A673 (cell line): ENCODE data around the gene CYSRT1. TPM values are rescaled to one million over a fixed set of nuclear protein-coding genes. Genes with fewer than 3 reads are reported as not detected.

Experiments used
- BruUV-seq: library from RNA; stranded (reverse); fragments of 400-500 nt; replicated peaks from 2 replicates; lab custom pipeline; 2021; lab: Mats Ljungman, UMichigan
- CTCF ChIA-PET: fragments of 300-600 bp; sonication (Branson Sonifier 250); formaldehyde crosslinking; loops from one replicate; lab custom pipeline; 2022; ENCODE audit warnings: antibody characterized with exemption; lab: Charles Lee
- POLR2A ChIA-PET: fragments of 300-600 bp; sonication (Branson Sonifier 250); formaldehyde crosslinking; loops from one replicate; lab custom pipeline; 2022; ENCODE audit warnings: antibody characterized with exemption; ENCODE audit not compliant: low non-redundant PET; lab: Charles Lee
- DNase-seq: peaks from one replicate; pipeline ENCODE4 v3.0.0-alpha.2; 2015; ENCODE audit warnings: low spot score
- H3K27ac ChIP-seq: fragments of 200-600 bp; sonication (generic); 2 replicates; pipeline ENCODE4 v1.5.1; 2016; ENCODE audit warnings: mixed run types, low read depth, mild to moderate bottlenecking, mixed read lengths, antibody characterized with exemption, low read length; ENCODE audit not compliant: poor library complexity, severe bottlenecking
- H3K27me3 ChIP-seq: fragments of 200-600 bp; sonication (generic); replicated peaks from 2 replicates; pipeline ENCODE4 v1.6.1; 2017; ENCODE audit warnings: mixed run types, low read depth, mild to moderate bottlenecking, mixed read lengths, antibody characterized with exemption, low read length; ENCODE audit not compliant: insufficient read depth, poor library complexity
- H3K36me3 ChIP-seq: fragments of 200-600 bp; sonication (generic); 2 replicates; pipeline ENCODE4 v1.6.1; 2016; ENCODE audit warnings: mixed run types, mild to moderate bottlenecking, mixed read lengths, antibody characterized with exemption, low read length; ENCODE audit not compliant: insufficient read depth, poor library complexity, severe bottlenecking
- H3K4me1 ChIP-seq: fragments of 200-600 bp; sonication (generic); 2 replicates; pipeline ENCODE4 v1.6.1; 2017; ENCODE audit warnings: mixed run types, mild to moderate bottlenecking, mixed read lengths, antibody characterized with exemption, low read length; ENCODE audit not compliant: insufficient read depth, poor library complexity, severe bottlenecking
- H3K4me3 ChIP-seq: fragments of 200-600 bp; sonication (generic); 2 replicates; pipeline ENCODE4 v1.5.1; 2016; ENCODE audit warnings: low read depth, mixed run types, mild to moderate bottlenecking, mixed read lengths, low read length; ENCODE audit not compliant: poor library complexity, severe bottlenecking
- H3K9me3 ChIP-seq: fragments of 200-600 bp; sonication (generic); 2 replicates; pipeline ENCODE4 v1.6.1; 2016; ENCODE audit warnings: mixed run types, low read depth, mild to moderate bottlenecking, mixed read lengths, antibody characterized with exemption, low read length; ENCODE audit not compliant: poor library complexity, severe bottlenecking
- EZH2 ChIP-seq: fragments of 200-600 bp; sonication (generic); IDR thresholded peaks from 2 replicates; pipeline ENCODE4 v1.6.1; 2017; ENCODE audit warnings: borderline replicate concordance, low read depth, mild to moderate bottlenecking, mixed read lengths, antibody characterized with exemption, low read length; ENCODE audit not compliant: poor library complexity, severe bottlenecking
- intact Hi-C: fragments of 100-400 bp; cut with micrococcal nuclease; formaldehyde crosslinking; loops from one replicate; pipeline ENCODE4 v1.10.0; 2022; ENCODE audit not compliant: unreplicated experiment
- total RNA-seq: library from RNA; stranded (reverse); gene quantifications from 2 replicates; pipeline ENCODE4 v1.2.3, GENCODE V29; 2021
- TF ChIP-seq, protein P1 (sequence below): fragments of 300-800, 200-600 bp; sonication (generic); conservative IDR thresholded peaks from 2 replicates; pipeline ENCODE4 v1.5.1; 2017; ENCODE audit warnings: low read depth, mild to moderate bottlenecking, antibody characterized with exemption, low read length, moderate library complexity, mixed read lengths

CYSRT1 gene
- total RNA-seq, 1 experiment from 2014 or later = 0.37 TPM

DNA sequence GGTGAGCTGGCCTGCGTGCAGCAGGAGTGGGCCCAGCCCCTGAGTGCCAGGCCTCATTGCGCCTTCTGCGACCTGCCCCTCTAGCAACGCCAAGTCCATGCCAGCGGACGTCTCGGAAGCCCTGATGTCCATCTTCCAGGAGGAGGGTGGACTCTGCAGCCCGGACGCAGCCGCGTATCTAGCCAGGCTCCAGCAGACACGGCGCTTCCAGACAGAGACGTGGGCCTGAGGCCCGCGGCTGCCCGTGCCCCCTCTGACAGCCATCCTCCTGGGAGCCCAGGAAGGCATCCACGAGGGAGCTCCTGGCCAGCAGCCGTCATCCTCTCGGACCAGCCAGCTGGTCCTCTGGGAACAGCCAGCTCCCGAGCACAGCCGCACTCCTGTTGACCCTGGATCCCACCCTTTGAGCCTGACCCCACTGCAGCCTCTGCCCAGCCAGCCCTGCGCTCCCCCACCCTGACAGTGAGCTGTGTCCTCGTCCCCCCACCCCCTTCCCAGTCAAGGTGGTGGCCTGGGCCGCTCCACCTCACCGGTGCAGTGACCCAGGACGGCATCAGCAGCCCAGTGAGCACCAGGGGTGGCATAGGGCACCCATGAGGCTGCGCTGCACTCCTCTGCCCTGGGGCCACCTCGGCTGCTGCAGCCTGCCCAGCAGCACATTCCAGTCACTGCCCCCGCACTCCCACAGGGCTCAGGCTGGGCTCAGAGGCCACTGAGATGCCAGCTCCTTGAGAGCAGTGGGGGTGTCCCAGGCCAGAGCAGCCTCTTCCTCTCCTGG, 8.6 kb upstream of the CYSRT1 start:
- Histone ChIP-seq H3K27me3 (no peaks in the 10 kb centered on the region), H3K4me1 (no peaks in the 10 kb centered on the region), H3K27ac (no peak overlapping the region), H3K4me3 (peak overlapping the region; percentile 30), H3K36me3 (peaks cover 5% of the 10 kb centered on the region), H3K9me3 (no peaks in the 10 kb centered on the region)
- CTCF ChIA-PET = interaction anchor here (0.5 to 0.6 kb wide), 2 partner anchors 54 to 448 kb away, joined by 3 to 8 read pairs; no protein-coding TSS in a partner anchor
- no TSS peak for BruUV-seq
- DNase-seq = no peak
- intact Hi-C loops = no loop called here
- POLR2A ChIA-PET = no interaction called here
- no peak for TF ChIP-seq EZH2
- TF ChIP-seq, protein P1, sequence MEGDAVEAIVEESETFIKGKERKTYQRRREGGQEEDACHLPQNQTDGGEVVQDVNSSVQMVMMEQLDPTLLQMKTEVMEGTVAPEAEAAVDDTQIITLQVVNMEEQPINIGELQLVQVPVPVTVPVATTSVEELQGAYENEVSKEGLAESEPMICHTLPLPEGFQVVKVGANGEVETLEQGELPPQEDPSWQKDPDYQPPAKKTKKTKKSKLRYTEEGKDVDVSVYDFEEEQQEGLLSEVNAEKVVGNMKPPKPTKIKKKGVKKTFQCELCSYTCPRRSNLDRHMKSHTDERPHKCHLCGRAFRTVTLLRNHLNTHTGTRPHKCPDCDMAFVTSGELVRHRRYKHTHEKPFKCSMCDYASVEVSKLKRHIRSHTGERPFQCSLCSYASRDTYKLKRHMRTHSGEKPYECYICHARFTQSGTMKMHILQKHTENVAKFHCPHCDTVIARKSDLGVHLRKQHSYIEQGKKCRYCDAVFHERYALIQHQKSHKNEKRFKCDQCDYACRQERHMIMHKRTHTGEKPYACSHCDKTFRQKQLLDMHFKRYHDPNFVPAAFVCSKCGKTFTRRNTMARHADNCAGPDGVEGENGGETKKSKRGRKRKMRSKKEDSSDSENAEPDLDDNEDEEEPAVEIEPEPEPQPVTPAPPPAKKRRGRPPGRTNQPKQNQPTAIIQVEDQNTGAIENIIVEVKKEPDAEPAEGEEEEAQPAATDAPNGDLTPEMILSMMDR = no peak

DNA sequence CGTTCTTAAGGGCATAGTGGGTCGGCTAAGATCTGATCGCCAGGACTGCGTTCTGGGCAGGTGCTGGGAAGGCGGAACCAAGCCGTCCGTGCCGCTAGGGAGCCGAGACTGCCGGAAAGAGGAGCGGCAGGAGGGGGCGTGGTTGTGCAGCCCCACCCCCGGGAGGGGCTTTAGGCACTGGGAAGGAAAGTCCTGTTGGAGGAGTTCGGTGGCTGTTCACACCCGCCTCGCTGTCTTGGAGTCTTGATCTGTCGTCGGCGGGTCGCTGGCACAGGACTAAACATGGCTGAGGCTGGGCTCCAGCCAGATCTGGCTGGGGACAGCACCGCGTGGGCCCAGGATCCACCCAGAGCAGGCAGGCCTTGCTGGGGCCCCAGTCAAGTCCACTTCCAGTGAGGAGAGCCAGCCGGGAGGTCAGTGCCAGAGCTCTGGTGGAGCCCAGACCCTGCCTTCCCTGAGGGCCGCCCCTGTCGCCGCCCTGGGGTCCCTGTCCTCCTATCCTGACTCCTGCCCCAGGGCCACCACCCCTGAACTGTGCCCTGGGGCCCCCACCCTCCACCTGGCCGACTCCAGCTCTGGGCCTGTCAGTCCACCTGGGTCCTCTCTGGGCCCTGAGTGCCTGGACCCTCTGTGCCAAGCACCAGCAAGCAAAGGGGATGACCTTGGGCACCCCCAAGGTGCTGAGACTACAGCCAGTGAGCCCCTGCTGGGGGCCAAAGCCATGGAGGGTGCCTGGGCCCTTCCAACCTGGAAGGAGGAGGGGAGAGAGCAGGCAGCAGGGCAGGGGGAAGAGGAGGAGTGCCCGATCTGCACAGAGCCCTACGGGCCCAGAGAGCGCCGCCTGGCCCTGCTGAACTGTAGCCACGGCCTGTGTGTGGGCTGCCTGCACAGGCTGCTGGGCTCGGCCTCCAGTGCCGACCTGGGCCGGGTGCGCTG, 7.4 kb upstream of the CYSRT1 start:
- ChIA-PET POLR2A (no interaction called here), CTCF (interaction anchor here (0.6 kb wide), 1 partner anchor 55 kb away, joined by 8 read pairs; no protein-coding TSS in a partner anchor)
- Histone ChIP-seq H3K4me3 (peak overlapping the region; percentile 30), H3K27me3 (no peaks in the 10 kb centered on the region), H3K9me3 (no peaks in the 10 kb centered on the region), H3K4me1 (peaks cover 3% of the 10 kb centered on the region), H3K27ac (peak overlapping the region; percentile 13), H3K36me3 (peaks cover 5% of the 10 kb centered on the region)
- no peak for TF ChIP-seq EZH2
- TF ChIP-seq, protein P1 = no peak
- intact Hi-C loops = no loop called here
- DNase-seq = peak; percentile 88
- BruUV-seq = no TSS peak

DNA sequence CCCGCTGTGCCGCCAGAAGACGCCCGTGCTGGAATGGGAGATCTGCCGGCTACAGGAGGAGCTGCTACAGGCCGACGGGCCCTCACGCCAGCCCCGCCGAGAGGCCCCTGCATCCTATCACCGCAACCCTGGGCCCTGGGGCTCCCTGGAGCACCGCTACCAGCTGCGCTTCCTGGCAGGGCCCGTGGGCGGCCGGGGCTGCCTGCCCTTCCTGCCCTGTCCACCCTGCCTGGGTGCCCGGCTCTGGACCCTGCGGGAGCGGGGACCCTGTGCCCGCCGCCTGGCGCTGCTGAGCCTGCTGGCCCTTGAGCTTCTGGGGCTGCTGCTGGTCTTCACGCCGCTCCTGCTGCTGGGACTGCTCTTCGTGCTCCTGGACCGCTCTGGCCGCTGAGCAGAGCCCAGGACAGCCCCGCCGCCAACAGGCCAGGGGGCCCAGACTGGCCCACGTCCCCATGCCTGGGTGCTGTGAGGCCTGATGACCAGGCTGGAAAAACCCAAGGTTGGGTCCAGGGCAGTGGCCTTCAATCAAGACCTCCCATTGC, 6.7 kb upstream of the CYSRT1 start:
- Histone ChIP-seq H3K27me3 (no peaks in the 10 kb centered on the region), H3K4me1 (peaks cover 9% of the 10 kb centered on the region), H3K36me3 (peaks cover 5% of the 10 kb centered on the region), H3K27ac (peak overlapping the region; percentile 13), H3K9me3 (no peaks in the 10 kb centered on the region), H3K4me3 (no peak overlapping the region)
- no peak for DNase-seq
- CTCF ChIA-PET = no interaction called here
- no TSS peak for BruUV-seq
- intact Hi-C loops = no loop called here
- TF ChIP-seq, protein P1 = no peak
- TF ChIP-seq EZH2 = no peak
- POLR2A ChIA-PET = no interaction called here
